CD14-positive monocyte (primary cell): ENCODE data around the gene PCBP3. TPM values are rescaled to one million over a fixed set of nuclear protein-coding genes. Genes with fewer than 3 reads are reported as not detected.

Source experiments
- DNase-seq, 3 donors: peaks; one replicate each; pipeline ENCODE4 v3.0.0-alpha.2; 2011 to 2022
- H2AFZ ChIP-seq: 2 replicates; pipeline ENCODE4 v1.6.0; 2012; ENCODE audit warnings: mild to moderate bottlenecking, low read depth, low read length, inconsistent platforms; ENCODE audit not compliant: insufficient read depth, poor library complexity, severe bottlenecking
- H3K27ac ChIP-seq, 2 donors: 1 replicate in 1 of 2; 2 replicates in 1 of 2; pipeline ENCODE4 v1.5.1; 2012 to 2013; ENCODE audit warnings: low read length in 2 of 2, control low read depth in 1 of 2, inconsistent platforms in 1 of 2, low read depth in 1 of 2, mild to moderate bottlenecking in 1 of 2
- H3K27me3 ChIP-seq, 2 donors: one replicate each; pipeline versions ENCODE4 v1.6.0 to v1.6.1; 2011 to 2013; ENCODE audit warnings: low read length in 2 of 2; ENCODE audit not compliant: control insufficient read depth in 2 of 2, insufficient read depth in 2 of 2
- H3K36me3 ChIP-seq, 2 donors: replicated peaks in 1 of 2; 1 replicate in 1 of 2; 2 replicates in 1 of 2; pipeline versions ENCODE4 v1.5.1 to v1.6.1; 2012 to 2013; ENCODE audit warnings: low read length in 2 of 2, control low read depth in 1 of 2, inconsistent platforms in 1 of 2, mild to moderate bottlenecking in 1 of 2; ENCODE audit not compliant: insufficient read depth in 2 of 2, control insufficient read depth in 1 of 2
- H3K4me1 ChIP-seq, 2 donors: 1 replicate in 1 of 2; 2 replicates in 1 of 2; pipeline versions ENCODE4 v1.5.1 to v1.6.1; 2012 to 2013; ENCODE audit warnings: low read length in 2 of 2, control low read depth in 1 of 2, inconsistent platforms in 1 of 2, mild to moderate bottlenecking in 1 of 2, moderate library complexity in 1 of 2; ENCODE audit not compliant: insufficient read depth in 2 of 2, control insufficient read depth in 1 of 2
- H3K4me2 ChIP-seq: replicated peaks from 2 replicates; pipeline ENCODE3; 2012; ENCODE audit warnings: low read length, moderate library complexity, mild to moderate bottlenecking; ENCODE audit not compliant: poor library complexity, severe bottlenecking; ENCODE audit errors: extremely low read depth
- H3K4me3 ChIP-seq, 3 experiments: fragments of 200-600 bp in 1 of 3; sonication (generic) in 1 of 3; replicated peaks in 1 of 3; 1 replicate in 2 of 3; 2 replicates in 1 of 3; pipeline ENCODE4 v1.5.1; 2011 to 2013; ENCODE audit warnings: low read length in 3 of 3, mild to moderate bottlenecking in 3 of 3, control low read depth in 2 of 3, low read depth in 2 of 3, inconsistent platforms in 1 of 3, moderate library complexity in 1 of 3
- H3K79me2 ChIP-seq: 2 replicates; pipeline ENCODE4 v1.6.0; 2012; ENCODE audit warnings: mild to moderate bottlenecking, control low read depth, inconsistent platforms, low read length, moderate library complexity; ENCODE audit not compliant: insufficient read depth
- H3K9ac ChIP-seq: 2 replicates; pipeline ENCODE4 v1.6.0; 2017; ENCODE audit warnings: low read length, mild to moderate bottlenecking; ENCODE audit not compliant: insufficient read depth, poor library complexity, severe bottlenecking
- H3K9me3 ChIP-seq, 2 donors: replicated peaks in 1 of 2; 1 replicate in 1 of 2; 2 replicates in 1 of 2; pipeline versions ENCODE4 v1.5.1 to v1.6.1; 2012 to 2013; ENCODE audit warnings: low read length in 2 of 2, control low read depth in 1 of 2; ENCODE audit not compliant: control insufficient read depth in 1 of 2, insufficient read depth in 1 of 2
- H4K20me1 ChIP-seq: 2 replicates; pipeline ENCODE4 v1.6.0; 2012; ENCODE audit warnings: mild to moderate bottlenecking, low read length, control low read depth, moderate library complexity; ENCODE audit not compliant: insufficient read depth
- H3K27ac Mint-ChIP-seq, 7 donors: one replicate each; pipeline ENCODE4 v1.8.0; 2020; ENCODE audit warnings: mild to moderate bottlenecking in 7 of 7, mixed read lengths in 7 of 7, moderate library complexity in 6 of 7, inconsistent platforms in 2 of 7
- H3K27me3 Mint-ChIP-seq, 3 donors: one replicate each; pipeline ENCODE4 v1.8.0; 2021 to 2022; ENCODE audit warnings: low read depth in 3 of 3, mild to moderate bottlenecking in 3 of 3, mixed read lengths in 3 of 3, moderate library complexity in 3 of 3, inconsistent platforms in 1 of 3
- H3K36me3 Mint-ChIP-seq, 2 donors: one replicate each; pipeline ENCODE4 v1.8.0; 2020; ENCODE audit warnings: mixed read lengths in 2 of 2, inconsistent platforms in 1 of 2, mild to moderate bottlenecking in 1 of 2
- H3K4me1 Mint-ChIP-seq: one replicate; pipeline ENCODE4 v1.8.0; 2020; ENCODE audit warnings: mild to moderate bottlenecking, mixed read lengths
- H3K4me3 Mint-ChIP-seq, 2 donors: one replicate each; pipeline ENCODE4 v1.8.0; 2020; ENCODE audit warnings: mild to moderate bottlenecking in 2 of 2, mixed read lengths in 2 of 2, moderate library complexity in 1 of 2
- H3K9me3 Mint-ChIP-seq, 7 donors: one replicate each; pipeline ENCODE4 v1.8.0; 2020 to 2022; ENCODE audit warnings: mixed read lengths in 7 of 7, mild to moderate bottlenecking in 6 of 7, moderate library complexity in 6 of 7, inconsistent platforms in 2 of 7
- CTCF ChIP-seq: fragments of 200-600 bp; IDR thresholded peaks from one replicate; pipeline ENCODE4 v1.8.0; 2022; ENCODE audit warnings: antibody characterized with exemption, mild to moderate bottlenecking
- WGBS: methylation state at CpG from one replicate; pipeline ENCODE4 v1.1.5; 2013; ENCODE audit warnings: missing lambda C conversion rate; ENCODE audit not compliant: insufficient coverage; 5-methylcytosine and 5-hydroxymethylcytosine counted together
- intact Hi-C, 2 donors: fragments of 100-400 bp; cut with micrococcal nuclease; formaldehyde crosslinking; loops; one replicate each; pipeline versions ENCODE4 v1.15.0 to v1.15.1; 2023
- polyA plus RNA-seq, 3 donors: library from polyadenylated mRNA; depleted of rRNA in 1 of 3; unstranded in 2 of 3; stranded (reverse) in 1 of 3; fragments of 300-500 nt in 2 of 3; fragments of >200 nt in 1 of 3; fragmentation: Illumina TruSeq in 2 of 3; gene quantifications; 1 replicate in 2 of 3; 2 replicates in 1 of 3; pipeline ENCODE4 v1.2.3, GENCODE V29; 2012 to 2021

Gene PCBP3
- polyA plus RNA-seq, 3 donors = 0.34 to 0.49 TPM; not detected in 1

- Mint-ChIP-seq H3K9me3 (peaks cover 0 to 7% (median 0%) of the 10 kb centered on the region in 7 donors), H3K27me3 (no peaks in the 10 kb centered on the region), H3K4me3 (no peak overlapping the region), H3K4me1 (no peaks in the 10 kb centered on the region), H3K36me3 (no peaks in the 10 kb centered on the region), H3K27ac (no peak overlapping the region)
- 100% methylated on average over 4 of the region's 6 CpGs for WGBS
- H3K4me2 ChIP-seq = no peak overlapping the region
- no peaks in the 10 kb centered on the region for H3K27me3 ChIP-seq
- no peak overlapping the region for H3K9ac ChIP-seq
- no peaks in the 10 kb centered on the region for H3K79me2 ChIP-seq
- DNase-seq = no peak
- no peak for TF ChIP-seq CTCF
- no peaks in the 10 kb centered on the region for H4K20me1 ChIP-seq
- no peak overlapping the region for H3K4me3 ChIP-seq
- intact Hi-C loops = loop anchor here in 1 of 2 donors (10.0 kb wide), 1 partner anchor 58 kb away; no protein-coding TSS in a partner anchor
- no peaks in the 10 kb centered on the region for H3K9me3 ChIP-seq
- H3K27ac ChIP-seq = no peak overlapping the region
- no peaks in the 10 kb centered on the region for H3K4me1 ChIP-seq
- no peak overlapping the region for H2AFZ ChIP-seq
- no peaks in the 10 kb centered on the region for H3K36me3 ChIP-seq
Measured at GRCh38 chr21:45786660-45787059, 143.1 kb downstream of the PCBP3 start.

- Mint-ChIP-seq H3K27ac (no peak overlapping the region), H3K9me3 (peaks cover 0 to 5% (median 0%) of the 10 kb centered on the region in 7 donors), H3K4me1 (no peaks in the 10 kb centered on the region), H3K36me3 (no peaks in the 10 kb centered on the region), H3K27me3 (no peaks in the 10 kb centered on the region), H3K4me3 (no peak overlapping the region)
- H3K4me3 ChIP-seq = no peak overlapping the region
- no peak overlapping the region for H3K9ac ChIP-seq
- H3K9me3 ChIP-seq = no peaks in the 10 kb centered on the region
- no peaks in the 10 kb centered on the region for H4K20me1 ChIP-seq
- 96% methylated on average over 7 of the region's 8 CpGs for WGBS
- no peaks in the 10 kb centered on the region for H3K27me3 ChIP-seq
- H3K4me2 ChIP-seq = no peak overlapping the region
- DNase-seq = no peak
- TF ChIP-seq CTCF = no peak
- intact Hi-C loops = loop anchor here in 1 of 2 donors (10.0 kb wide), 1 partner anchor 57 kb away; no protein-coding TSS in a partner anchor
- H3K27ac ChIP-seq = no peak overlapping the region
- no peaks in the 10 kb centered on the region for H3K4me1 ChIP-seq
- H3K79me2 ChIP-seq = no peaks in the 10 kb centered on the region
- no peak overlapping the region for H2AFZ ChIP-seq
- no peaks in the 10 kb centered on the region for H3K36me3 ChIP-seq
Measured at GRCh38 chr21:45787371-45787770, 143.8 kb downstream of the PCBP3 start.
